GM23338 (cell line): ENCODE data around the gene COBLL1. TPM values are rescaled to one million over a fixed set of nuclear protein-coding genes. Genes with fewer than 3 reads are reported as not detected.

Experiments used
- ATAC-seq: fragments of 200-7000 bp; cut with Tn5 transposase; 3 replicates; pipeline ENCODE4 v1.9.1; 2020
- DNase-seq: peaks from one replicate; pipeline ENCODE4 v3.0.0-alpha.2; 2015; ENCODE audit warnings: low spot score
- H2AFZ ChIP-seq: fragments of 200-600 bp; sonication (generic); 2 replicates; pipeline ENCODE4 v1.8.0; 2016; ENCODE audit warnings: antibody characterized with exemption, mild to moderate bottlenecking, moderate library complexity
- H3F3A ChIP-seq: fragments of 200-600 bp; sonication (generic); replicated peaks from 2 replicates; pipeline ENCODE4 v1.8.0; 2017; ENCODE audit warnings: antibody characterized with exemption, mixed run types, low read depth
- H3K27ac ChIP-seq: fragments of 200-600 bp; sonication (generic); 2 replicates; pipeline ENCODE4 v1.6.1; 2016; ENCODE audit warnings: low read depth
- H3K27me3 ChIP-seq: fragments of 200-600 bp; sonication (generic); 2 replicates; pipeline ENCODE4 v1.8.0; 2016; ENCODE audit warnings: mild to moderate bottlenecking, mixed run types, moderate library complexity; ENCODE audit not compliant: insufficient read depth
- H3K36me3 ChIP-seq: fragments of 200-600 bp; sonication (generic); 2 replicates; pipeline ENCODE4 v1.8.0; 2016; ENCODE audit warnings: mild to moderate bottlenecking; ENCODE audit not compliant: insufficient read depth
- H3K4me1 ChIP-seq: fragments of 200-600 bp; sonication (generic); 2 replicates; pipeline ENCODE4 v1.8.0; 2016; ENCODE audit warnings: mild to moderate bottlenecking, moderate library complexity; ENCODE audit not compliant: insufficient read depth
- H3K4me2 ChIP-seq: fragments of 200-600 bp; sonication (generic); 2 replicates; pipeline ENCODE4 v1.7.1; 2017; ENCODE audit warnings: mixed run types
- H3K4me3 ChIP-seq: fragments of 200-600 bp; sonication (generic); 2 replicates; pipeline ENCODE4 v1.6.1; 2016; ENCODE audit warnings: mixed run types
- H3K79me2 ChIP-seq: fragments of 200-600 bp; sonication (generic); replicated peaks from 2 replicates; pipeline ENCODE4 v1.8.0; 2017; ENCODE audit warnings: mild to moderate bottlenecking; ENCODE audit not compliant: insufficient read depth
- H3K9me2 ChIP-seq: fragments of 200-600 bp; sonication (generic); 2 replicates; pipeline ENCODE4 v1.8.0; 2017; ENCODE audit not compliant: insufficient read depth
- H4K20me1 ChIP-seq: fragments of 200-600 bp; sonication (generic); replicated peaks from 2 replicates; pipeline ENCODE4 v1.8.0; 2017; ENCODE audit warnings: mild to moderate bottlenecking; ENCODE audit not compliant: insufficient read depth
- H3K27ac Mint-ChIP-seq: 2 replicates; pipeline ENCODE4 v1.8.0; 2020; ENCODE audit warnings: inconsistent platforms, mild to moderate bottlenecking, moderate library complexity, mixed read lengths
- H3K27me3 Mint-ChIP-seq: 3 replicates; pipeline ENCODE4 v1.8.0; 2022; ENCODE audit warnings: low read depth, mild to moderate bottlenecking, moderate library complexity, mixed read lengths, inconsistent platforms; ENCODE audit not compliant: insufficient read depth, poor library complexity
- H3K36me3 Mint-ChIP-seq: 3 replicates; pipeline ENCODE4 v1.8.0; 2021; ENCODE audit warnings: low read depth, mild to moderate bottlenecking, inconsistent platforms, moderate library complexity, mixed read lengths
- H3K4me1 Mint-ChIP-seq: 3 replicates; pipeline ENCODE4 v1.8.0; 2020; ENCODE audit warnings: mild to moderate bottlenecking, inconsistent platforms, mixed read lengths
- H3K4me3 Mint-ChIP-seq: 3 replicates; pipeline ENCODE4 v1.8.0; 2021; ENCODE audit warnings: moderate library complexity, mild to moderate bottlenecking, inconsistent platforms, mixed read lengths
- H3K9me3 Mint-ChIP-seq: 3 replicates; pipeline ENCODE4 v1.8.0; 2020; ENCODE audit warnings: moderate library complexity, mild to moderate bottlenecking, inconsistent platforms, mixed read lengths
- CREB1 ChIP-seq: fragments of 250-450 bp; sonication (Bioruptor Pico); IDR thresholded peaks from 2 replicates; pipeline ENCODE4 v1.5.0; 2020; ENCODE audit warnings: low read depth, mild to moderate bottlenecking, moderate library complexity
- ETS1 ChIP-seq: IDR thresholded peaks from 2 replicates; pipeline ENCODE4 v1.6.1; 2016; ENCODE audit warnings: antibody characterized with exemption
- EZH2 ChIP-seq: fragments of 200-600 bp; sonication (generic); IDR thresholded peaks from one replicate; pipeline ENCODE4 v1.8.0; 2017; ENCODE audit warnings: antibody characterized with exemption, mild to moderate bottlenecking, low read depth; ENCODE audit not compliant: unreplicated experiment
- EZH2phosphoT487 ChIP-seq: fragments of 200-600 bp; sonication (generic); IDR thresholded peaks from one replicate; pipeline ENCODE4 v1.8.1; 2018; ENCODE audit warnings: antibody characterized with exemption; ENCODE audit not compliant: unreplicated experiment
- JUNB ChIP-seq: IDR thresholded peaks from one replicate; pipeline ENCODE4 v1.6.1; 2016; ENCODE audit warnings: antibody characterized with exemption; ENCODE audit not compliant: unreplicated experiment
- NANOG ChIP-seq: IDR thresholded peaks from 2 replicates; pipeline ENCODE4 v1.6.1; 2016; ENCODE audit warnings: antibody characterized with exemption, borderline replicate concordance
- POLR2AphosphoS5 ChIP-seq: IDR thresholded peaks from 2 replicates; pipeline ENCODE4 v1.6.1; 2016; ENCODE audit warnings: antibody characterized with exemption, low read depth
- REST ChIP-seq: IDR thresholded peaks from one replicate; pipeline ENCODE4 v1.6.1; 2018; ENCODE audit warnings: antibody characterized with exemption; ENCODE audit not compliant: unreplicated experiment
- STAT1 ChIP-seq: IDR thresholded peaks from one replicate; pipeline ENCODE4 v1.6.1; 2016; ENCODE audit warnings: antibody characterized with exemption; ENCODE audit not compliant: unreplicated experiment
- ZNF114 ChIP-seq: fragments of 250-450 bp; sonication (Bioruptor Pico); IDR thresholded peaks from 2 replicates; pipeline ENCODE4 v1.5.0; 2020; ENCODE audit warnings: mild to moderate bottlenecking, moderate library complexity
- ZNF331 ChIP-seq: fragments of 250-450 bp; sonication (Bioruptor Pico); IDR thresholded peaks from 2 replicates; pipeline ENCODE4 v1.5.0; 2020; ENCODE audit warnings: low read depth, mild to moderate bottlenecking, moderate library complexity
- ZNF462 ChIP-seq: fragments of 250-450 bp; sonication (Bioruptor Pico); IDR thresholded peaks from 2 replicates; pipeline ENCODE4 v1.5.0; 2020; ENCODE audit warnings: mild to moderate bottlenecking, moderate library complexity
- polyA plus RNA-seq: library from polyadenylated mRNA; unstranded; fragments of >200 nt; fragmentation: Nextera tagmentation; extraction: Ambion mirVana; gene quantifications from 2 replicates; pipeline ENCODE4 v1.2.1, GENCODE V29; 2016
- total RNA-seq: library from RNA; depleted of rRNA; stranded (reverse); fragments of >200 nt; shearing (Covaris generic); gene quantifications from 2 replicates; pipeline ENCODE4 v1.2.3, GENCODE V29; 2014
- TF ChIP-seq, protein P1 (sequence below), 2 experiments: fragments of 200-600 bp in 1 of 2; sonication (generic) in 1 of 2; conservative IDR thresholded peaks; 2 replicates each; pipeline versions ENCODE4 v1.5.1 to v1.6.1; 2016 to 2017; ENCODE audit warnings: antibody characterized with exemption in 2 of 2, low read depth in 2 of 2, mild to moderate bottlenecking in 2 of 2, moderate library complexity in 1 of 2

Gene COBLL1
- total and polyA plus RNA-seq, 2 experiments from 2014 or later: 2.9 to 7.4 TPM

GRCh38 chr2:164755952-164756351, 85.7 kb downstream of the COBLL1 start:
- no peaks in the 10 kb centered on the region for H3F3A ChIP-seq
- H3K4me1 Mint-ChIP-seq: no peaks in the 10 kb centered on the region
- no peak overlapping the region for H3K27ac Mint-ChIP-seq
- DNase-seq (no peak), ATAC-seq (no peak)
- no peaks in the 10 kb centered on the region for H3K27me3 ChIP-seq
- H3K36me3 Mint-ChIP-seq: no peaks in the 10 kb centered on the region
- no peak overlapping the region for H2AFZ ChIP-seq
- H3K4me1 ChIP-seq: no peaks in the 10 kb centered on the region
- no peaks in the 10 kb centered on the region for H3K79me2 ChIP-seq
- H4K20me1 ChIP-seq: no peaks in the 10 kb centered on the region
- no peaks in the 10 kb centered on the region for H3K36me3 ChIP-seq
- H3K9me2 ChIP-seq: 0 out of 2 replicates have a peak, but pooled peaks cover 7% of the 10 kb centered on the region
- TF ChIP-seq EZH2 (no peak), JUNB (no peak), POLR2AphosphoS5 (no peak), ETS1 (no peak), CREB1 (CRISPR knock-in tag) (no peak), ZNF462 (CRISPR knock-in tag) (no peak), REST (no peak), ZNF331 (CRISPR knock-in tag) (no peak), STAT1 (no peak), ZNF114 (CRISPR knock-in tag) (no peak), NANOG (no peak), EZH2phosphoT487 (no peak)
- TF ChIP-seq, protein P1, sequence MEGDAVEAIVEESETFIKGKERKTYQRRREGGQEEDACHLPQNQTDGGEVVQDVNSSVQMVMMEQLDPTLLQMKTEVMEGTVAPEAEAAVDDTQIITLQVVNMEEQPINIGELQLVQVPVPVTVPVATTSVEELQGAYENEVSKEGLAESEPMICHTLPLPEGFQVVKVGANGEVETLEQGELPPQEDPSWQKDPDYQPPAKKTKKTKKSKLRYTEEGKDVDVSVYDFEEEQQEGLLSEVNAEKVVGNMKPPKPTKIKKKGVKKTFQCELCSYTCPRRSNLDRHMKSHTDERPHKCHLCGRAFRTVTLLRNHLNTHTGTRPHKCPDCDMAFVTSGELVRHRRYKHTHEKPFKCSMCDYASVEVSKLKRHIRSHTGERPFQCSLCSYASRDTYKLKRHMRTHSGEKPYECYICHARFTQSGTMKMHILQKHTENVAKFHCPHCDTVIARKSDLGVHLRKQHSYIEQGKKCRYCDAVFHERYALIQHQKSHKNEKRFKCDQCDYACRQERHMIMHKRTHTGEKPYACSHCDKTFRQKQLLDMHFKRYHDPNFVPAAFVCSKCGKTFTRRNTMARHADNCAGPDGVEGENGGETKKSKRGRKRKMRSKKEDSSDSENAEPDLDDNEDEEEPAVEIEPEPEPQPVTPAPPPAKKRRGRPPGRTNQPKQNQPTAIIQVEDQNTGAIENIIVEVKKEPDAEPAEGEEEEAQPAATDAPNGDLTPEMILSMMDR (conservative IDR thresholded peaks at IDR 0.05; ENCODE audit: low read depth in 2 of 2): no peak
- no peak overlapping the region for H3K4me3 Mint-ChIP-seq
- no peaks in the 10 kb centered on the region for H3K27me3 Mint-ChIP-seq
- H3K4me3 ChIP-seq: no peak overlapping the region
- H3K9me3 Mint-ChIP-seq: no peaks in the 10 kb centered on the region
- no peak overlapping the region for H3K27ac ChIP-seq
- H3K4me2 ChIP-seq: no peak overlapping the region
